OCI-LY3 (cell line): ENCODE measurements around the gene AFDN.
A peak's percentile ranks its signal among the peaks of the same experiment; 100 is the strongest.

Experiments used
- H2AFZ ChIP-seq: fragments of 200-600, 300-600 bp; shearing (Covaris generic); 2 replicates; pipeline ENCODE4 v1.6.0; 2014; ENCODE audit warnings: antibody characterized with exemption, low read depth, low read length
- H3K27ac ChIP-seq: fragments of 200-600, 300-600 bp; sonication (generic); 2 replicates; pipeline ENCODE4 v1.5.1; 2014; ENCODE audit warnings: mild to moderate bottlenecking, low read length, moderate library complexity, mixed read lengths
- H3K27me3 ChIP-seq: fragments of 200-600, 300-600 bp; sonication (generic); 2 replicates; pipeline ENCODE4 v1.6.1; 2014; ENCODE audit warnings: low read depth, low read length, mixed read lengths
- H3K36me3 ChIP-seq: fragments of 200-600, 300-600 bp; sonication (generic); replicated peaks from 2 replicates; pipeline ENCODE3; 2014; ENCODE audit warnings: low read depth, low read length, mixed read lengths
- H3K4me1 ChIP-seq: fragments of 300-600, 200-600 bp; sonication (generic); 2 replicates; pipeline ENCODE4 v1.6.1; 2014; ENCODE audit warnings: low read length, mixed read lengths
- H3K4me2 ChIP-seq: fragments of 200-600, 300-600 bp; sonication (generic); 2 replicates; pipeline ENCODE4 v1.6.1; 2014; ENCODE audit warnings: low read length, mixed read lengths
- H3K4me3 ChIP-seq: fragments of 300-600, 200-600 bp; sonication (generic); 2 replicates; pipeline ENCODE4 v1.5.1; 2014; ENCODE audit warnings: antibody characterized with exemption, mild to moderate bottlenecking, low read length, moderate library complexity
- H3K79me2 ChIP-seq: fragments of 300-600, 200-600 bp; shearing (Covaris generic); 2 replicates; pipeline ENCODE4 v1.6.1; 2014; ENCODE audit warnings: mild to moderate bottlenecking, low read length, mixed read lengths
- H3K9ac ChIP-seq: fragments of 300-600, 200-600 bp; shearing (Covaris generic); 2 replicates; pipeline ENCODE4 v1.6.0; 2014; ENCODE audit warnings: mild to moderate bottlenecking, low read length, moderate library complexity
- H3K9me3 ChIP-seq: fragments of 200-600, 300-600 bp; shearing (Covaris generic); 2 replicates; pipeline ENCODE4 v1.6.1; 2014; ENCODE audit warnings: low read length, mixed read lengths; ENCODE audit not compliant: insufficient read depth
- H4K20me1 ChIP-seq: fragments of 200-600, 300-600 bp; sonication (generic); 2 replicates; pipeline ENCODE4 v1.6.1; 2016; ENCODE audit warnings: low read length, mixed read lengths; ENCODE audit not compliant: insufficient read depth
- EZH2phosphoT487 ChIP-seq: fragments of 200-600 bp; shearing (Covaris generic); IDR thresholded peaks from 2 replicates; pipeline ENCODE4 v1.6.1; 2018; ENCODE audit warnings: antibody characterized with exemption, mixed run types, low read depth
- TF ChIP-seq, protein P1 (sequence below): fragments of 200-600, 300-600 bp; sonication (generic); IDR thresholded peaks from 2 replicates; pipeline ENCODE4 v1.5.1; 2014; ENCODE audit warnings: antibody characterized with exemption, low read length, low read depth

AFDN gene

DNA sequence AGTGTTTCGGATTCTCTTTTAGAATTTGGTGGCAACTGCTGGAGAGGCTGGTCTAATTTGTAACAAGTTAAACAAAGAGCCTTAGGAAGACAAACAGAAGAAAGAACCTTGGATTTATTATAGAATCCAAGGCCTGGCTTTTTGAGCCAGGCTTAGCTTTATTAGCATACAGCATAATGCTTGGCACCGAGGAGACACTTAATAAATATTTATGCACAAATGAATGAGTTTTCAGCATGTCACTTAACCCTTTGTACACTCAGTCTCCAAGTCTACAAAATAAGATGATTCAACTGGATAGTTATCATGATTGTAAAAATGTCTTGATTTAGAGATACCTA, 38.2 kb upstream of the AFDN start:
- peaks cover 6% of the 10 kb centered on the region for H3K36me3 ChIP-seq
- H3K4me3 ChIP-seq: no peak overlapping the region
- H4K20me1 ChIP-seq: no peaks in the 10 kb centered on the region
- no peak overlapping the region for H2AFZ ChIP-seq
- H3K79me2 ChIP-seq: peaks cover 12% of the 10 kb centered on the region; the same call in 1 of the 2 replicates
- peaks cover 65% of the 10 kb centered on the region for H3K4me1 ChIP-seq
- peak overlapping the region; percentile 16; the same call in 1 of the 2 replicates for H3K4me2 ChIP-seq
- H3K27me3 ChIP-seq: no peaks in the 10 kb centered on the region
- TF ChIP-seq EZH2phosphoT487: no peak
- TF ChIP-seq, protein P1, sequence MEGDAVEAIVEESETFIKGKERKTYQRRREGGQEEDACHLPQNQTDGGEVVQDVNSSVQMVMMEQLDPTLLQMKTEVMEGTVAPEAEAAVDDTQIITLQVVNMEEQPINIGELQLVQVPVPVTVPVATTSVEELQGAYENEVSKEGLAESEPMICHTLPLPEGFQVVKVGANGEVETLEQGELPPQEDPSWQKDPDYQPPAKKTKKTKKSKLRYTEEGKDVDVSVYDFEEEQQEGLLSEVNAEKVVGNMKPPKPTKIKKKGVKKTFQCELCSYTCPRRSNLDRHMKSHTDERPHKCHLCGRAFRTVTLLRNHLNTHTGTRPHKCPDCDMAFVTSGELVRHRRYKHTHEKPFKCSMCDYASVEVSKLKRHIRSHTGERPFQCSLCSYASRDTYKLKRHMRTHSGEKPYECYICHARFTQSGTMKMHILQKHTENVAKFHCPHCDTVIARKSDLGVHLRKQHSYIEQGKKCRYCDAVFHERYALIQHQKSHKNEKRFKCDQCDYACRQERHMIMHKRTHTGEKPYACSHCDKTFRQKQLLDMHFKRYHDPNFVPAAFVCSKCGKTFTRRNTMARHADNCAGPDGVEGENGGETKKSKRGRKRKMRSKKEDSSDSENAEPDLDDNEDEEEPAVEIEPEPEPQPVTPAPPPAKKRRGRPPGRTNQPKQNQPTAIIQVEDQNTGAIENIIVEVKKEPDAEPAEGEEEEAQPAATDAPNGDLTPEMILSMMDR: no peak
- H3K27ac ChIP-seq: no peak overlapping the region
- H3K9me3 ChIP-seq: no peaks in the 10 kb centered on the region; the same call in 1 of the 2 replicates
- H3K9ac ChIP-seq: no peak overlapping the region

DNA sequence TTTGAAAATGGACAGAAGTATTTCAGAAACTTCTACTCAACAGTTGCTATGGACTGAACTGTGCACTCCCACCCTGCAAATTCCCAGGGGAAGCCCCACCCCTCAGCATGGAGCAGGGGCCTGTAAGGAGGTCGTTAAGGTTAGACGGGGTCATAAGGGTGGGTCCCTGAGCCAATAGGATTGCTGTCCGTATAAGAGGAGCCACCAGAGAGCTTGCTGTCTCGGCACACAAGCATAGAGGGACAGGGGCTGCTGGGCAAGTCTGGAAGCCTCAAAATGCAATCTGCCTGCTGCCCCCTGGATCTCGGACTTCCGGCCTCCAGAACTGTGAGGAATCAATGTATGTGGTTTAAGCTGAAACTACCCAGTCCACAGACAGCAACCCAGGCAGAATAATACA, 37.4 kb upstream of the AFDN start:
- Histone ChIP-seq H4K20me1 (no peaks in the 10 kb centered on the region), H3K4me2 (peak overlapping the region; percentile 62), H2AFZ (no peak overlapping the region), H3K27me3 (no peaks in the 10 kb centered on the region), H3K4me1 (peaks cover 66% of the 10 kb centered on the region), H3K9ac (peak overlapping the region; percentile 45), H3K36me3 (peaks cover 13% of the 10 kb centered on the region), H3K4me3 (peak overlapping the region; percentile 60), H3K9me3 (peaks cover 3% of the 10 kb centered on the region; the same call in 1 of the 2 replicates), H3K79me2 (peaks cover 12% of the 10 kb centered on the region; the same call in 1 of the 2 replicates), H3K27ac (0 out of 2 replicates have a peak overlapping the region, but pooled peaks have one; percentile 10)
- TF ChIP-seq, protein P1: no peak
- no peak for TF ChIP-seq EZH2phosphoT487

DNA sequence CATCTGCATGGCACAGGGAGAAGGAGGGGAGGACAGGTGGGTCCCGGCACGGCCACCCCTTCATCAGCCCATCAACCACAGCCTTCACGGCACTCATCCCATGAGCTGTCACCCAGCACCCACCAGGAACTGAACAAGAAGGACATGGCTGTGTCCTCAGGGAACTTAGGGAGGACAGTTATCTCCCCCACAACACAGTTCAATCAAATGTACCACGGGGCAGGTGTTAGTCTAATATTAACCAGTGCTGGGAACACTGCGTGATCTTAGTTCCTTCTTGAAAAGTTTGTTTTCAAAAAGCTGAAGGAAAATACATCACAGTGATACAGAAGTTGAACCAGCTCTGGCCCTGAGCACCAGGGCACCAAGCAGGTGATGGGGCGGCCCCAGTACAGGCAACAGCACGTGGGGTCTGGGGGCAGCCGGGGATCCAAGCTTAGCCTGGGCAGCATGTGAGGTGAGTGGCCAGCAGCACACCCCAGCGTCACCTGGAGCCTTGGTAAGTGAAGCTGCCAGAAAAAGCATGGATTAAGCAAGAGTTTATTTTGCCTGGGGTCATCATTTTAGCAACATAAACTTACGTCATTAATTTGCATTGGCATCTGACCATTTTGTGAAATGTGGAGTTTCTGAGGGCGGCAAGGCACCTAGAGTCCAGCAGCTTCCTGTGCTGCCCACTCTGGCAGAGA, 35.5 kb upstream of the AFDN start:
- Histone ChIP-seq H3K79me2 (peaks cover 12% of the 10 kb centered on the region; the same call in 1 of the 2 replicates), H3K9ac (peak overlapping the region; percentile 85), H3K4me1 (peaks cover 80% of the 10 kb centered on the region), H3K27me3 (no peaks in the 10 kb centered on the region), H3K9me3 (peaks cover 3% of the 10 kb centered on the region; the same call in 1 of the 2 replicates), H3K27ac (peak overlapping the region; percentile 99), H3K36me3 (peaks cover 13% of the 10 kb centered on the region), H3K4me2 (peak overlapping the region; percentile 89), H4K20me1 (no peaks in the 10 kb centered on the region), H2AFZ (no peak overlapping the region), H3K4me3 (peak overlapping the region; percentile 74)
- TF ChIP-seq, protein P1: no peak
- TF ChIP-seq EZH2phosphoT487: no peak

DNA sequence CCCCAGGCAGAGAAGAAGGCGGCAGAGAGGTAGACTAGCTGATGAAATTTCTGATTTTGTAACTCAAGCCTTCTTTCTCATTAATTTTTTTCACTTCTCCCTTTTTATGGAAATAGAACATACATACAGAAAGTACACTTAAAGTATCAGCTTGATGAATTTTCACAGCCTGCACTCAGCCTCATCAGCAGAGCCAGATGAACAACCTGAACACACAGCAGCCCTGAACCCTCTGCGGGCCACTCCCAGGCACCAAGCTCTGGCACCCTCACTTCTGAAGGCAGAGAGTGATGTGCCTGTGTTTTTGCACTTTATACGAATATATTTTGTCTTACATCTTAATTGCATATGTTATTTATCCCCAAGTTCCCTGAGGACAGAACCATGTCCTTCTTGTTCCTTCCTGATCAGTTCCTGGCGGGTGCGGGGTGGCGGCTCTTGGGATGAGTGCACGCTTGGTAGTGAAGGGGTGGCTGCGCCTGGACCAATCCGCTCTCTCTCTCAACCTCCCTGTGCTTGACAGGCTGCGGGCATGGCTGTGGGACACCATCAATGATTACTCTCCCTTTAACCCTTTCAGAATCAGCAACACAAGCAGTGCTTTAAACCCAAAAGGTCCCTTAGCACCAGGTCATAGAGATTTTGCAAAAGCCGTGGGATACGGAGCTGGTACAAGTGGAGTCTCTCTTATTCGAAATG, 34.8 kb upstream of the AFDN start:
- TF ChIP-seq, protein P1: no peak
- TF ChIP-seq EZH2phosphoT487: no peak
- peak overlapping the region; percentile 99 for H3K27ac ChIP-seq
- no peaks in the 10 kb centered on the region for H3K27me3 ChIP-seq
- peak overlapping the region; percentile 71 for H3K4me3 ChIP-seq
- peaks cover 79% of the 10 kb centered on the region for H3K4me1 ChIP-seq
- peaks cover 13% of the 10 kb centered on the region for H3K36me3 ChIP-seq
- peaks cover 3% of the 10 kb centered on the region; the same call in 1 of the 2 replicates for H3K9me3 ChIP-seq
- peak overlapping the region; percentile 89 for H3K4me2 ChIP-seq
- peak overlapping the region; percentile 85 for H3K9ac ChIP-seq
- no peak overlapping the region; the same call in 1 of the 2 replicates for H2AFZ ChIP-seq
- H3K79me2 ChIP-seq: peaks cover 12% of the 10 kb centered on the region; the same call in 1 of the 2 replicates
- no peaks in the 10 kb centered on the region for H4K20me1 ChIP-seq
